Activated CD8-positive, alpha-beta memory T cell treated with anti-CD3 and anti-CD28 coated beads for 1 hour (primary cell): ENCODE measurements around the gene SLC39A5.
"Not testable (repeated sequence)": the region's sequence is repeated elsewhere in the genome, so short reads cannot be mapped to it uniquely, and the experiment has no call there.

Experiments
- DNase-seq, 2 donors: peaks; one replicate each; pipeline ENCODE4 v3.0.0-alpha.2; 2020; ENCODE audit warnings: low read depth in 1 of 2; ENCODE audit errors: extremely low read depth in 1 of 2

SLC39A5 gene

GRCh38 chr12:56243731-56244181 is 13.9 kb downstream of the SLC39A5 start:
- DNase-seq, result no peak

GRCh38 chr12:56244494-56244893 is 14.6 kb downstream of the SLC39A5 start:
- no peak for DNase-seq

GRCh38 chr12:56247923-56248322 is 18.1 kb downstream of the SLC39A5 start:
- no peak for DNase-seq

- no peak for DNase-seq
Observed at GRCh38 chr12:56248711-56249110, 18.9 kb downstream of the SLC39A5 start.

DNA sequence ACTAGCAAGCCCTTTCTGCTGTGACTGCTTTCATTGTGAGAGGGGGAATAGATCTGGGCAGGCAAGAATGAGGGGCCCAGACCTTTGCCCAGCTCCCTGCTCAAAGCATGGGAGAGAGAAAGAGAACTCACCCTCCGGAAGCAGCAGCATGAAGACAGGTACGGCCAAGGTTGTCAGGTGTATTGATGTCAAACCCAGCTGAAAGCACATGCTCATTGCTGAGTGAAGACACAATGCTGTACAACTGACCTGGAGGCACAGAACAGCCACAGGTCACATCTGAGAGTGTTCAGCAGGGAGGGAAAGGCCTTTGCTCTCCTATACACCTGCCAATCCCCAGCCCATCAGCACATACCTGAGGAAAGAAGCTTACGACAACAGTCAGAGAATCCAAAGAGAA is 22.8 kb downstream of the SLC39A5 start:
- no peak for DNase-seq

GRCh38 chr12:56253091-56253490 is 23.2 kb downstream of the SLC39A5 start:
- DNase-seq, result no peak

DNA sequence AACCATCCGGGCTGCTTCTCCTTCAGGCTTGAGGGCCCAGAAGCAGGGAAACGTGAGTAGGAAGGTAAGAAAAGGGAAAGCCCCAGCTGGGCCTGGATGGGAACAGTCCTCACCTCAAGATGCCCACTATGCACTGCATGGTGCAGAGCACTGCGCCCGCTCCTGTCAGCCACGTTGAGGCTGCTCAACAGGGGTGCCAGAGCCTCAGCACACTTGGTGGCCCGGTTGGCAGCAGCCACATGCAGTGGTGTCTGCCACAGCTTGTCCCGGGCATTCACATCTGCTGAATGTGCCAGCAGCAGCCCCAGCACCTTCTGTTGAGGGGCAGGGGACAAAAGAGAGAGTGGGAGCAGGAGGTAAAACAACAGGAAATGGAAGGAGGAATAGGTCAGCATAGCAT is 25.8 kb downstream of the SLC39A5 start:
- no peak for DNase-seq

DNA sequence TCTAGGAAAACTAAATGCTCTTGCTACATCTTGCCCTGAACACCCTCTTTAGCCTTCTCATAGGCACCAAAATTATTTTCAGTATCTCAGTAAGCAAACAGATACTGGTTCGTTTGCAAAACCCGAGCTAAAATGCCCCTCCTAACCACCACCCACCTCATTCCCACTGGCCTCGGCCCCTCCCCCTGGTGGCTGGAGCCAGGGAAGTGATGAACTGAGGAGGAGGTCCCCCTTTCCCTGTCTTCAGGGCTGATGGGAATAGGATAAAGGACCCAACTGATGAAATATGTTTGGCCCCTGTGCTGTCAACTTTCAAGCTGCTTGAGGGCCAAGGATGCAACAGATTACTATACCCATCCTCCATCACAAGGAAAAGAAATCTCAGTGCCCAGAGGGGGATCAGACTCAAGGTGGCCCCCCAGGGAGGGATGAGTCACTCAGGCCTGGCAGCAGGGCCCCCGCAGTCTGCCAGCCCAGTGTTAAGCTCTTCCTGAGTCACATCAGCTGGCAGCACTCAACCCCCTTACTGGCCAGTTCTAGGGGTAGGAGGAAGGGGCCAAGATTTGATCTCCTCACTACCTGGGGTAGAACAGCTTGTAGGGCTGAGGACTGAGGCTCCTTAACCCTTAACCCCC is 26.6 kb downstream of the SLC39A5 start:
- no peak for DNase-seq

DNA sequence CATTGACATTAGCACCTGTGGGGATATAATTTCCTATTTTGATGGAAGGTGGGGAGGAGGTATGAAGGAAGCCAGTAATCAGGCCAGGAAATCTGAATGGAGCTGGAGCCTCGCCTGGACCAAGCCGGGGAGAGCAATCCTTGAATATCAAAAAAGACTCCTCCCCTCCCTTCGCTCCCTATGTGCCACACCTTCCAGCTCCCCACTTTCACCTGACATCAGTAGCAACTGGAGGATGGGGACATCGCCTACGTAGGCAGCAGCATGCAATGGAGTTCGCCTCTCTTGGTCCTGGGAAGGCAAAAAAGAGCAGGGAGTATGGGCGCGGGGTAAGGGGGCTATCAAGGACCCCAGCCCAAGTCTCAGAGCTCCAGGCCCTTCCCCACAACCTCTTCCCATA is 27.2 kb downstream of the SLC39A5 start:
- DNase-seq, result no peak

- no peak for DNase-seq
Observed at GRCh38 chr12:56257491-56258067, 27.7 kb downstream of the SLC39A5 start.

DNA sequence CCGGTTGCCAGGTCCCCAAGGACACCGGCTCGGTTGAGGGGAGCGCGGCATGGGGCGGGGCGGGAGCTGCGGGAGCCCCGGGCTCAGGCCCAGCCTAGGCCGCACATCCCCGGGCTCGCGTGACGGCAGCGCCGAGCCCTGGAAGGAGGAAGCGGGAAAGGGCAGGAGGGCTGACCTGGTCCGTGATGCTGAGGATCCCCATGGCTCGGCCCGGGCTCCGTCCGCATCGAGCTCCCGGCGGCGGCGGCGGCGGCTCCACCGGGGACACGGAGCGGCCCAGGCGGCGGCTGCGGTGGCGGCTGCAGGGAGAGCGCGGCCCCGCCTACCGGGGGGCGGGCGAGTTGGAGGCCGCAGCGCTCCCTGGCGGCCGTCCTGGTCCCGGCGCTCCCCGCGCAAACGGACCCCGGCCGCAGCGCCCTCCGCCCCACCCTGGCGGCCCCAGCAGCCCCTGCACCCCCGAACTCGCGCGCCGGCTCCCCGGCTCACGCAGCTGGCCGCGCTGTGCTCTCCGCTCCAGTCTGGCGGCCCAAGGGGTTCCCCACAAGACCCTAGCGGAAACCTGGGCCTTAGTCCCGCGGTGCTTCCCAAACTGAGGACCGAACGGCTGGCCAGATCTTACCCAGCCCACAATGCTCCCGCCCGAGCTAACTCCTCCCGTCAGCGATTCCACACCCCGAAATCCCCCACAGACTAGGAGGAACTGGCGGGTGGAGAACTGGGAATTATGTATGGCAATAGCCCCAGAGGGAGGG is 28.4 kb downstream of the SLC39A5 start, which contains the start of gene ANKRD52:
Gene ANKRD52, minus strand, starts transcription at position 317 of the 752 bp plus-strand sequence. Its CDS starts 115 bp downstream, at position 202.
- peak; percentile 29 to 76 for DNase-seq

DNA sequence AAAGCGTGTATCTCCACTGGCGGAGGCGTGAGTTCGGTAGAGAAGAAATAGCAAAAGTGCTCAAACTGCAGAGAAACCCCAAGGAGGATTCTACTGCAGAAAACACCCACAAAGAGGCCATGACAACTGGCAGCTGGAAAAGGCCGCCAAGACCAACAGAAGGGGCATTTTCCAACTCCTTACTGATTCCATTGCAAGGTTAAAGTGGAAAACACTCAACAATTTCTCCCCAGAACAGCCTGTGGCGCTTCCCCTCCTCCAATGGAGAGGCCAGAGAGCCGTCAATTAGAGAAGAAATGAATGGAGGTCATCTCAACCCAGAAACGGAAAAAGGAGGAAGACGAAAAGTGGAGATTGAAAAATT is 29.0 kb downstream of the SLC39A5 start:
- DNase-seq, result no peak

- no peak for DNase-seq
Observed at GRCh38 chr12:56260380-56260779, 30.5 kb downstream of the SLC39A5 start.

- no peak for DNase-seq
Observed at GRCh38 chr12:56260921-56261320, 31.1 kb downstream of the SLC39A5 start.

DNA sequence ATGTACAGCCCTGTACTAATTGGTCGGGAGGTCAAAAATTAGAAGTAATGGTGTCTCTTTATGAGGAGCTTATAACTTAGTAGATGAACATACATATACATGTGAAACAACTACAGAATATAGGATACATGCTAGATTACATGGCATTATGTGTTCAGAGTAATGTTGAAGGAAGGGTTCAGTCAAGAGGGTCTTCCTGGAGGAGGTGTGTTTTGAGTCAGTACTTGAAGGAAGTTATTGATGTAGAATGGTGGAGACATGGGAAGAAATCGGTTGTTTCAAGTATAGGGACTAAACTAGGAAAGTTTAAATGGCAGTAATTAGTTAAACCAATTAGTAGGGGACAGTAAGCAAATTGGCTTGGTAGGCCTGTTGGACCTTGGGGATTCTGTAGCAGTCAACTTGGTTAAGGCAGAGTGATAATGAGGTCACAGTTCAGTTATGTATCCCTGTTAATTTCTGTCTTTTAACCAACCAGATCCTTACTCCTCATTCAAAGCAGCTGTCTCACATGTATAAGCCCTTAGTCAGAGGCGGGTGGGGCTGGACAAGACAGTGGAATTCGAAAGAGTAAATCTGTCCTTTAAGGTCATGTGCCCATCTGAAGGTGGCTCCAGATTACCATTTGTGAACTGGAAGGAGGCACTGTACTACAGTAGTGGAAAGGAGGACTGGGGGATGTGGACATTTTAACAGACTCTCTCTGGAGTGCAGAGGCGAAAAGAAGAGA is 31.8 kb downstream of the SLC39A5 start:
- DNase-seq, result no peak

DNA sequence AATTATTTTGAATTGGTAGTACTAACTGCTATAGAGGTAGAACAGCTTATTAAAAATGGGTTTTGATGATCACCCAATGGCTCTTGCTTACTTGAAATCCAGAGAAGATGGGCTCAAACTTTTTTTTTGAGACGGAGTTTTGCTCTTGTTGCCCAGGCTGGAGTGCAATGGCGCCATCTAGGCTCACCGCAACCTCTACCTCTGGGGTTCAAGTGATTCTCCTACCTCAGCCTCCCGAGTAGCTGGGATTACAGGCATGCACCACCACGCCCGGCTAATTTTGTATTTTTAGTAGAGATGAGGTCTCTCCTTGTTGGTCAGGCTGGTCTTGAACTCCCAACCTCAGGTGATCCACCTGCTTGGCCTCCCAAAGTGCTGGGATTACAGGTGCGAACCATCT is 33.1 kb downstream of the SLC39A5 start:
- not testable (repeated sequence) for DNase-seq

DNA sequence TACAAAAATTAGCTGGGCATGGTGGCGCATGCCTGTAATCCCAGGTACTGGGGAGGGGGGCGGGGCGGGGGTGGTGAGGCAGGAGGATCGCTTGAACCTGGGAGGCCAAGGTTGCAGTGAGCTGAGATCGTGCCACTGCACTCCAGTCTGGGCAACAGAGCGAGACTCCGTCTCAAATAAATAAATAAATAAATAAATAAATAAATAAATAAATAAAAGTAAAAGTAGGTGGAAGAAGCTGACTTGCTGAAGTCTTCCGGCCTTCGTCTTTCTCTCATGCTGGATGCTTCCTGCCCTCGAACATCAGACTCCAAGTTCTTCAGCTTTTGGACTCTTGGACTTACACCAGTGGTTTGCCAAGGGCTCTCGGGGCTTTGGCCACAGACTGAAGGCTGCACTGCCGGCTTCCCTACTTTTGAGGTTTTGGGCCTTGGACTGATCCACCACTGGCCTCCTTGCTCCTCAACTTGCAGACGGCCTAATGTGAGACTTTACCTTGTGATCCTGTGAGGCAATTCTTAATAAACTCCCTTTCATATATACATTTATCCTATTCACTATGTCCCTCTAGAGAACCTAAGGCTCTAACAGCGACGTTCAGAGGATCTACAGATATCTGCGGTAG is 36.3 kb downstream of the SLC39A5 start:
- not testable (repeated sequence) for DNase-seq

DNA sequence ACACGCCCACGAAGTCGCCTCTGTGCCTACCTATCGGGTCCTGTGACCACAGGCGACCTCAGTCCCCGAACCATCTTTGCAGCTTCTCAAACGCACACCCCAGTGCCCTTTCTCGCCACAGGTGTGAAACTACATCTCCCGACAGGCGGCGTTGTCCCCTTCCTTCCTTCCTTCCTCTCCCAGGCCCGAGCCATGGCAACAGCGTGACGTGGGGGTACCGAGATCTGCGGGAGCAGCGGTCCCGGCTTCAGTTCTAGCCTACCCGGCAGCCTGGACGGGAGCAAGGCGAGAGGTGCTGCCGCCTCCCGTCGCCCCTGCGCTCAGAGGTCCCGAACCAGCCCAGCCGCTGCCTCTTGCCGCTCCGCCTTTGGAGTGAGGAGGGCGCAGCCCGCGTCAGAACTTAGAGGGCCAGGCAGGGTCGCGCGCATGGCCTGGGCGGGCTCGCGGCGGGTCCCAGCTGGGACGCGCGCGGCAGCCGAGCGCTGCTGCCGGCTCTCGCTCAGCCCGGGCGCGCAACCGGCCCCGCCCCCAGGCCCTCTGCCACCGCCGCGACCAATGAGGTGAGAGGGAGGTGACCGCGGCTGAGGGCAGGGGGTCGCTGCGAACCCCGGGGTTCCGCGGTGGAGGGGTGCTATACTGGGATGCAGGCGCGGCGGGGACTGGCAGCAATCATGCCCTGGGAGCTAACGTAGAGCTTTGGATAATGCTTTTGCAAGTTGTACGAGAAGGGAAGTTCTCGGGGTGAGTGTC is 37.0 kb downstream of the SLC39A5 start, which contains the start of gene COQ10A:
Gene COQ10A, plus strand, starts transcription at position 250 of the 750 bp plus-strand sequence. Its CDS starts 177 bp downstream, at position 427.
- peak; percentile 81 to 82 for DNase-seq

- no peak for DNase-seq
Observed at GRCh38 chr12:56267443-56268071, 37.7 kb downstream of the SLC39A5 start.

- DNase-seq, result no peak
Observed at GRCh38 chr12:56271031-56271430, 41.2 kb downstream of the SLC39A5 start.
